ENCODE data around the gene MAPK1. TPM values are rescaled to one million over a fixed set of nuclear protein-coding genes. Genes with fewer than 3 reads are reported as not detected.
A peak's percentile ranks its signal among the peaks of the same experiment; 100 is the strongest.
"Not testable (repeated sequence)": the region's sequence is repeated elsewhere in the genome, so short reads cannot be mapped to it uniquely, and the experiment has no call there.

Gene MAPK1
- 97.9 and 98.8 TPM in 2 replicates for total RNA-seq (2014; rRNA removed; shearing (Covaris generic))

DNA sequence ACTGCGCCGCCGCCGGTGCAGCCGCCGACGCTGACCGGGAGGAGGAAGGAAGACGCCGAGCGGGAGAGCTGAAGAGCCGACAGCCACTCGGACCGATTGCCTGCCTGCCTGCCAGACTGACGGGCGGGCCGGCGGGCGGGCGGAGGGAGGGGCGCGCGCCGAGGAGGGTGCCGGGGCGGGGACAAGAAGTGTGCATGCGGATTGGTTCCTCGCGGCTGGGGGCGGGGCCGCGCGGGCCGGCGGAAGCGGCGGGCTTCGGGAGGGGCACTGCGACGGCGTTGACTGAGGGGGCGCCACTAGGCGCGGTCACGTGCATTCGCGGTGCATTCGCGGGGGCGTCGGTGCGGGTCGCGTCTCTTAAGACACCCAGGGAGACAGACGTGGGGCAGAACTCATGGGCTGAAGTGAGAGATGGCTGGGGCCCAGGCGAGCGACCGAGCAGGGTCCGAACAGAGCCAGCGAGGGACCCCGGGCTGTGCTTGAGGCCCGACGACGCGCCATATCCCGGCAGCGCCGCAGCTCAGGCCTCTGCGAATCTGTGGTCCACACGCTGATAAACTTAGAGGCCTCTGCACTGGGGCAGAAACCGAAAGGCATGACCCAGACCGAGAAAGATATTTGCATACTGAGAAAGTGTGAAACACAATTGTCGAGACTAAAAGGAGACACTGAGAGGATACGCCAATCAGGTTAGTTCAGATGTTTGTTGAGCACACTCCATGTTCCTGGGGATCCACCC is at the start of gene MAPK1:
TSS of gene MAPK1 (minus strand) at position 118 of the 739 bp plus-strand sequence. CDS start 205 bp downstream, outside the sequence.
- peaks cover 8% of the 10 kb centered on the region for H3K4me1 ChIP-seq
- DNase-seq = peak; percentile 92

DNA sequence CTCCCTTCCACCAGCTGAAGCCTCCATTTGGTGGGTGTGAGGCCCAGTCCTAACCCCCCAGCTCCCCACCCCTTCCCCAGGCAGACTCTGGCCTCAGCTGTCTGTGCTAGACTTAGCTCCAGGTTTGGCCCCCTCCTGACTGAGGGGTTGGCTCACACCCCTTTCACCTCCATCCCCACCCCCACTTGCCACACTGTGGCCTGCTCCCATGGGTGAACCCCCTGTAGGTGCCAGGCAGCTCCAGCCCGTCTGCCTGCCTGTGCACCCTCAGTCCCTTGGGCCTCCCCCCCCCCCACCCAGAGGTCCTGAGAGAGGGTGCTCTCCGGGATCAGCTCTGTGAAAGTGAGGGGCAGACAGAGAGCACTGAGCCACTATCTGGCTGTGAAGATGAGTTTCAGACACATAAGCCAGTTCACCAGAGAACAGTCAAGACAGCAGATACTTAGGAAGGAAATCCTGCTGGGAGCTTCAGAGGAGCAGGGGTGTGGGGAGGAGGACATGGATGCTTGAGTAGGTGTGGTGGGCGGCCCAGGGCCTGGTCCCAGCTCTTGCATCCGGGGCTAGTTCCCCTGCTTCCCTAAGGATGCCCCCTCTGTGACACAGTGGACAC is 49.0 kb upstream of the MAPK1 start:
- Histone ChIP-seq H3K27me3 (no peaks in the 10 kb centered on the region), H3K4me3 (no peak overlapping the region), H3K27ac (no peak overlapping the region), H3K9me3 (replicated peaks) (no peaks in the 10 kb centered on the region), H3K4me1 (peaks cover 4% of the 10 kb centered on the region; the same call in 1 of the 2 replicates), H3K36me3 (no peaks in the 10 kb centered on the region)
- no peak for DNase-seq

More for the DNA sequence above, at the start of gene MAPK1:
- Histone ChIP-seq H3K27ac (peak within 1 kb of the TSS; percentile 77), H3K9me3 (replicated peaks) (no peaks in the 10 kb centered on the region), H3K27me3 (no peaks in the 10 kb centered on the region), H3K4me3 (peak within 1 kb of the TSS; percentile 93), H3K36me3 (peaks cover 4% of the 10 kb centered on the region; the same call in 1 of the 2 replicates)

DNA sequence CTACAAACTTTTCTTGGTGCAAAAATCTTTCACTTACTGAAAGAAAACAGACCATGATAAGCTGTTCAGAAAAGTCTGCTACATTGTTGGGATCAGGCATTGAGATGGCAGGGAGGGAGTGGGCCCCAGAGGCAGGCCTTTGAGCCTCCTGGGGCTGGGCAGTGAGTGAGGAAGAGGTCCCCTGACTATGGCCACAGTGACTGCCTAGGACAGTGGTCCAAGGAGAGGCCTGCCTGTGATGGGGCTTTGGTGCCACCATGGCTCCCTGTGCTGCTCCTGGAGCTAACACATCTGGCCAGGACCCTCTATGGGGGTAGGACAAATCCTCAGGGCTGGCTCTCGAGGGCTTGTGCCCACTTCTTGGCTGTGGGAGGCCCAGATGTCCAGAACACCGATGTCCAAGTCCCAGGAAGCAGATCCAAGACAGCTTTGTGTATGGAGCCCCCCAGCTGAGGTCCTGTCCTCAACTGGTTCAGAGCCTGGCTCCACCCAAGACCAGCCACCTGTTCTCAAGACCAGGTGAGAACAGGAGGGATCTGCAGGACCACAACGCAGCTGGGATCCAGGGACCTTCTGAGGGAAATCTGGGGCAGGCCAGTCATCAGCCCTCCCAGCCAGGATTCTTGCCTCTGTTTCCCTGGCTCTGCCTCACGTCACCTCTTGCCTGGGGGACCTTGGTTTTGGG is 48.3 kb upstream of the MAPK1 start:
- H3K4me1 ChIP-seq = peaks cover 4% of the 10 kb centered on the region; the same call in 1 of the 2 replicates
- H3K9me3 ChIP-seq (replicated peaks) = no peaks in the 10 kb centered on the region
- DNase-seq = no peak
- H3K27me3 ChIP-seq = no peaks in the 10 kb centered on the region
- no peak overlapping the region for H3K27ac ChIP-seq
- no peak overlapping the region for H3K4me3 ChIP-seq
- no peaks in the 10 kb centered on the region for H3K36me3 ChIP-seq

DNA sequence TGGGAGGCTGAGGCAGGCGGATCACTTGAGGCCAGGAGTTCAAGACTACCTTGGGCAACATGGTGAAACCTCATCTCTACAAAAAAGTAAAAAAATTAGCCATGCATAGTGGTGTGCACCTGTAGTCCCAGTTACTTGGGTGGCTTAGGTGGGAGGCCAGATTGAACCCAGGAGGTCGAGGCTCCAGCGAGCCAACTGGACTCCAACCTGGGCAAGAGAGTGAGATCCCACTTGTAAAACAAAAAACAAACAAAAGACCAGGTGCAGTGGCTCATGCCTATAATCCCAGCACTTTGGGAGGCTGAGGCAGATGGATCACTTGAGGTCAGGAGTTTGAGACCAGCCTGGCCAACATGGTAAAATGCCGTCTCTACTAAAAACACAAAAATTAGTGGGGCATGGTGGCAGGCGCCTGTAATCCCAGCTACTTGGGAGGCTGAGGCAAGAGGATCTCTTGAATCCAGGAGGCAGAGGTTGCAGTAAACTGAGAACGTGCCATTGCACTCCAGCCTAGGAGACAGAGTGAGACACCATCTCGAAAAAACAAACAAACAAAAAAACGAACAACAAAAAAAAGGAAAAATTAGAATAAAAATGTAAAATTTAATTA is 46.7 kb upstream of the MAPK1 start:
- H3K4me3 ChIP-seq; H3K9me3 ChIP-seq (replicated peaks); H3K36me3 ChIP-seq; H3K27ac ChIP-seq; H3K27me3 ChIP-seq; DNase-seq; H3K4me1 ChIP-seq: not testable (repeated sequence)

DNA sequence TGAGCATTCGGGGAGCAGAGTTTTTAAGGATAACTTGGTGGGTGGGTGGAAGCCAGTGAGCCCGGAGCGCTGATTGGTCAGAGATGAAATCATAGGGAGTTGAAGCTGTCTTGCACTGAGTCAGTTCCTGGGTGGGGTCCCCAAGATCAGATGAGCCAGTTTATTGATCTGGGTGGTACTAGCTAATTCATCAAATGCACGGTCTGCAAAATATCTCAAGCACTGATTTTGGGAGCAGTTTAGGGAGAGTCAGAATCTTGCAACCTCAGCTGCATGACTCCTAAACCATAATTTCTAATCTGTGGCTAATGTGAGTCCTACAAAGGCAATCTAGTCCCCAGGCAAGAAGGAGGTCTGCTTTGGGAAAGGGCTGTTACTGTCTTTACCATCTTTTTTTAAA is 42.9 kb upstream of the MAPK1 start:
- H3K36me3 ChIP-seq; H3K4me1 ChIP-seq; DNase-seq; H3K4me3 ChIP-seq; H3K27ac ChIP-seq; H3K9me3 ChIP-seq (replicated peaks); H3K27me3 ChIP-seq: not testable (repeated sequence)

DNA sequence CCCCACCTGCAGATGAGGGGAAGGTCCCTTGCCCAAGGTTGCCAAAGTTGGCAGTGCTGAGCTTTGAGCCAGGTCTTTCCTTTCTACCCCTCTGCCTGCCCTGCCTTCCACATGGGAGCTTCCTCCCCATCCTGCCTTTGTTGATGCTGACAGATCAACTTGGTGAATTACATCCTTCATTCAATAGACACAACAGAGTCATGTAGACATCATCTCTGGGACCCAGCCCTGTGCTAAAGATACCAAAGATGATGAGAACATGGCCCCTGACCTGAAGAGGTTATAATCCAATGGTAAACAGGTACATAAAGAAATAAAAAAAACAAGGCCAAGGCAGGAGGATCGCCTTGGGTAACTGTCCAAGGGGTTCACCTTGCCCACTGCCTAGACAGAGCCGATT is 42.4 kb upstream of the MAPK1 start:
- Histone ChIP-seq H3K4me3 (no peak overlapping the region), H3K27me3 (no peaks in the 10 kb centered on the region), H3K4me1 (no peaks in the 10 kb centered on the region), H3K36me3 (no peaks in the 10 kb centered on the region), H3K27ac (no peak overlapping the region), H3K9me3 (replicated peaks) (no peaks in the 10 kb centered on the region)
- DNase-seq = no peak

DNA sequence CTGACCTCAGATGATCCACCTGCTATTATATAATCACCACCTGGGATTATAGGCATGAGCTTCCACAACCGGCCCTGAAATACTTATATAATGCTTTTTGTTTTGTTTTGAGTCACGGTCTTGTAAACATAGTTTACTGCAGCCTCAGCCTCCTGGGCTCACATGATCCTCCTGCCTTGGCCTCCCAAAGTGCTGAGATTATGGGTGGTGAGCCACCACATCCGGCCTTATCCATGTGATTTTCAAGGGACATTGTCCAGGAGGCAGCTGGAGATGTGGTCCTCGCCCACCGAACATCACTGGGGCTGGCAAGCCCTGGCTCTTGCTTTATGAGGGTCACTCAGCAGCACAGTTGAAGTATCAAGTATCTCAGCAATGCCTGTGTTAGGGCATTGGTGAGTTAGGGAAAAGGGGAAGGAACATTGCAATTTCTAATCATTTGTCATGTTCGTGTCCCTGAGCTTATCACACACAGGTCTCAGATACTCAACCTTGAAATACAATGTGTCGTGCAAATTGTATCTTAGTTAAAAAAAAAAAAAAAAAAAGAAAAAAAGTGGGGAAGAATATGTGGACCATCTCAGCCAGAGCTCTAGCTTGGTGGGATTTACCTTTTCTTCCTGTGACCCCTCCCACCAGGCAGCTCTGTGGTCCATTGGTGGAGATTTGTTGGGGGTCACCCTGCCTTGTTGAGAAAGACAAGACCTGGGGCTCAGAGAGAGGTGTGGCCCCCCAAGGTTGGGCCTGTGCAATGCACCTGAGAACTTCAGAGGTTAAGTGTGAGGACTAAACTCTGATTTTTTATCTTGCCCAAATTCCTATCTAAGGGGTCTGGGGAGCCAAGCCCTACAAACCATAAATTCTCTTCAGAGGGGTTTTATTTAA is 40.4 kb upstream of the MAPK1 start:
- no peak for DNase-seq
- Histone ChIP-seq H3K4me3 (no peak overlapping the region), H3K36me3 (no peaks in the 10 kb centered on the region), H3K27ac (no peak overlapping the region), H3K9me3 (replicated peaks) (no peaks in the 10 kb centered on the region), H3K4me1 (no peaks in the 10 kb centered on the region), H3K27me3 (no peaks in the 10 kb centered on the region)

DNA sequence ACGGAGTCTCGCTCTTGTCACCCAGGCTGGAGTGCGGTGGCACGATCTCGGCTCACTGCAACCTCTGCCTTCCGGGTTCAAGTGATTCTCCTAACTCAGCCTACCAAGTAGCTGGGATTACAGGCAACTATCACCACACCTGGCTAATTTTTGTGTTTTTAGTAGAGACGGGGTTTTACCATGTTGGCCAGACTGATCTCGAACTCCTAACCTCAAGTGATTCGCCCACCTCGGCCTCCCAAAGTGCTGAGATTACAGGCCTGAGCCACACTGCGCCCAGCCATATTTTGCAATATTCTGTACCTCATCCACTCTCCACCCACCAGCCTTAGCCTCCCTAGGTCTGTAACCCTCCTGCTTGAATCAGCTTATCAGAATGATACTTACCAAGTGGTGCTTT is 37.8 kb upstream of the MAPK1 start:
- DNase-seq; H3K36me3 ChIP-seq; H3K4me1 ChIP-seq; H3K27me3 ChIP-seq; H3K27ac ChIP-seq; H3K4me3 ChIP-seq; H3K9me3 ChIP-seq (replicated peaks): not testable (repeated sequence)

DNA sequence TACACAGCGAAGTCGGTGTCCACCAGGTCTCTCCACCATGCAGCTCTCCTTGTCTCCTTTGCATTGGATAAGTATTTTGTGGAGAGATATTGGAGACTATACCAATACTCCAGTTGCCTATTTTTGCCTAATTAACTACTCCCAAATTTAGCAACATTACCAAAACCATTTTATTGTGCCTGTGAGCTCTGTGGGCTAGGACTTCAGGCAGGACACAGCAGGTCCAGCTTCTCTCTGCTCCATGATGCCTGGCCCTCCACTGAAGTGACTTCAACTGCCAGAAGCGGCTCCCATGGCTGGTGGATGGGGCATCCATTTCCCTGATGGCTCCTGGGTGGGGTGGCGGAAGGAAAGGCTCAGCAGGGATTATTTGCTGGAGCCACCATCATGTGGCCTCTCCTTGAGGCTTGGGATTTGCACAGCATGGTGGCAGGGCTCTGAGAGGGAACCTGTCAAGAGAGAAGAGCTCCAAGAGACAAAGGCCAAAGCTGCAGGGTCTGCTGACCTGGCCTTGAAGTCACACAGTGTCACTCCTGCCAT is 36.9 kb upstream of the MAPK1 start:
- no peaks in the 10 kb centered on the region; the same call in 1 of the 2 replicates for H3K4me1 ChIP-seq
- H3K27me3 ChIP-seq = no peaks in the 10 kb centered on the region
- no peak for DNase-seq
- H3K9me3 ChIP-seq (replicated peaks) = no peaks in the 10 kb centered on the region
- no peaks in the 10 kb centered on the region for H3K36me3 ChIP-seq
- no peak overlapping the region for H3K4me3 ChIP-seq
- H3K27ac ChIP-seq = no peak overlapping the region

DNA sequence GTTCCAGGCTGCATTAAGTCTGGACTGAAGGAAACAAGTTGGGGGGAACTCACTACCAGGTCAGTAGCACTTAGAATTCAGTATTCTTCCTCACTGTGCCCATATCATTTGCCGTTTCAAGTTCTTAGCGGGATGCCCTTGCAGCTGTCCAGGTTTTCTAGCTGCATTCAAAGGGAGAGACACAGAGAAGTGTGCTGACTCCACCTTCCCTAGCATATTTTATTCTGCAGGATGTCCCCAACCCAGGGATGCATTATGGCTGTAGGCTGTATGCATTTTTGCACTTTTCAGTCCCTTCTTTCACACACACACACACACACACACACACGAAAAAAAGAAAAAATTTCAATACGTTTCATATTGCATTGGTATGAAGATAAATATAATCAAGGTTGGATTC is 35.8 kb upstream of the MAPK1 start:
- no peak for DNase-seq
- no peaks in the 10 kb centered on the region for H3K9me3 ChIP-seq (replicated peaks)
- no peaks in the 10 kb centered on the region for H3K27me3 ChIP-seq
- H3K36me3 ChIP-seq = no peaks in the 10 kb centered on the region
- no peak overlapping the region for H3K27ac ChIP-seq
- no peak overlapping the region for H3K4me3 ChIP-seq
- no peaks in the 10 kb centered on the region; the same call in 1 of the 2 replicates for H3K4me1 ChIP-seq

DNA sequence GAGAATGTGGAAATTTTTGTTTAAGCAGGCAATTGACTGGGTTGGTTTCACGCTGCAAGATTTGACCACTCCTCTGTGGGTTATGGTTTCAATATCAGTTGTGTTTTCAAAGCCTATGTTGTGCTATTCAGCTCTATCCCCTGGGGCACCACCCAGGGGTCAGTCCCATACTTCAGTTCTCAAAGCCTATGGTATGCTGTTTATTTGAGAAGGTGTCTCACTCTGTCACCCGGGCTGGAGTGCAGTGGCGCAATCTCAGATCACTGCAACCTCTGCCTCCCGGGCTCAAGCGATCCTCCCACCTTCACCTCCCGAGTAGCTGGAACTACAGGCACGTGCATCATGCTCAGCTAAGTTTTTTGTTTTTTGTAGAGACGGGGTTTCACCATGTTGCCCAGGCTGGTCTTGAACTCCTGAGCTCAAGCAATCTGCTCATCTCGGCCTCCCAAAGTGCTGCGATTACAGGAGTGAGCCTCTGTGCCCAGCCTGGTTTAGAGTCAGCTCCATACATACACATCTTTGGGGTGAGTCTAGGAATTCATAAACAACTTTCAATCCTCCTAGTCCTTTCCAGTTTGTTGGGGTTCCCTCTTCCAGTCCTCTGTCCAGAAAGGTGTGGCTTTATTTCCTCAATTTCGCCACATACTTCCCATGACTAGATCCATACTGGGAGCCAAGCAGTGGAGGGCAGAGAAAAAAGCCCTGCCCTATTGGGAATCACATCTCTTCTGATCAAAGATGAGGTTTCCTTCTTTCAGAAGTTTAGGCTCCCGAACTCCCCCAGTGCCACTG is 35.0 kb upstream of the MAPK1 start:
- H3K27me3 ChIP-seq = no peaks in the 10 kb centered on the region
- H3K27ac ChIP-seq = no peak overlapping the region
- no peaks in the 10 kb centered on the region for H3K36me3 ChIP-seq
- H3K4me3 ChIP-seq = no peak overlapping the region
- no peak for DNase-seq
- no peaks in the 10 kb centered on the region for H3K9me3 ChIP-seq (replicated peaks)
- H3K4me1 ChIP-seq = no peaks in the 10 kb centered on the region; the same call in 1 of the 2 replicates

DNA sequence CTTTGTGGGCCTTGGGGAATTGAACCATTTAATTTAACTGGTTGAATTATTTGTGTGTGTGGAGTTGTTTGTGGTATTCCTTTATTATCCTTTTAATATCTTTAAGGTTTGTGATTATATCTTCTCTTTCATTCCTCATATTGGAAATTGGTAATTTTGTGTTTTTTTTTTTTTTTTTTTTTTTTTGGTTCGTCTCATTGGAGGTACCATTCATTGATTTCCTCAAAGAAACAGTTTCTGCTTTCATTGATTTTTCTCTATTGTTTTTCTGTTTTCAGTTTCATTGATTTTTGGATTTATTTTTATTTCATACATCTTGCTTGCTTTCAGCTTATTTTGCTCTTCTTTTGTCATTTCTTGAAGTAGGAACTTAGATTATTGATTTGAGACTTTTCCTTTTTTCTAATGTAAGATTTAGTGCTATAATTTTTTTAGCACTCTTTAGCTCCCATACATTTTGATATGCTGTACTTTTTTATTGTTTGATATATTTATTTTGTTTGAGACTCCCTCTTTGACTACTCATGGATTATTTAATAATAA is 31.0 kb upstream of the MAPK1 start:
- H3K9me3 ChIP-seq (replicated peaks) = no peaks in the 10 kb centered on the region
- H3K27me3 ChIP-seq = no peaks in the 10 kb centered on the region
- no peak overlapping the region for H3K27ac ChIP-seq
- no peak overlapping the region for H3K4me3 ChIP-seq
- H3K36me3 ChIP-seq = no peaks in the 10 kb centered on the region
- H3K4me1 ChIP-seq = no peaks in the 10 kb centered on the region; the same call in 1 of the 2 replicates
- DNase-seq = no peak

DNA sequence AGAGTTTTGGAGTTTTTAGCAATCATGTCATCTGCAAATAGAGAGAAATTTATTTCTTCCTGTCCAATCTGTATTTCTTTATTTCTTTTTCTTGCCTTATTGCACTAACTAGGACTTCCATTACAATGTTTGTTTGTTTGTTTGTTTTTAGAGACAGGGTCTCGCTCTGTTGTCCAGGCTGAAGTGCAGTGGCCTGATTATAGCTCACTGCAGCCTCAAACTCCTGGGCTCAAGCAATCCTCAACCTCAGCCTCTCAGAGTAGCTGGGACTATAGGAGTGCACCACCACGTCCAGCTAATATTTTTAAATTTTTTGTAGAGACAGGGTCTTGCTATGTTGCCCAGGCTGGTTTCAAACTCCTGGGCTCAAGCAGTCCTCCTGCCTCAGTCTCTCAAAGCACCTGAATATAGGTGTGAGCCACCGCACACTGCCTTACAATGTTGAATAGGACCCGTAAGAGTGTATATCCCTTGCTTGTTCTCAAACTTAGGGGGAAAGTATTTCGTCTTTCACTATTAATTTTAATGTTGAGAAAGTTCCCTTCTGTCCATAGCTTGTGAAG is 29.6 kb upstream of the MAPK1 start:
- Histone ChIP-seq H3K27me3 (no peaks in the 10 kb centered on the region), H3K27ac (no peak overlapping the region), H3K9me3 (replicated peaks) (no peaks in the 10 kb centered on the region), H3K4me1 (no peaks in the 10 kb centered on the region; the same call in 1 of the 2 replicates), H3K4me3 (no peak overlapping the region), H3K36me3 (no peaks in the 10 kb centered on the region)
- DNase-seq = no peak

All from SJCRH30 (cell line).